Limb (tissue), 2 donors: ENCODE results near the gene TXK.
A peak's percentile ranks its signal among the peaks of the same experiment; 100 is the strongest.

Source experiments
- DNase-seq, 2 donors: peaks; one replicate each; pipeline ENCODE4 v3.0.0-alpha.2; 2016; ENCODE audit errors: extremely low spot score in 2 of 2

The TXK gene

GRCh38 chr4:48021100-48021499, 113.0 kb downstream of the TXK start:
- DNase-seq, result no peak

DNA sequence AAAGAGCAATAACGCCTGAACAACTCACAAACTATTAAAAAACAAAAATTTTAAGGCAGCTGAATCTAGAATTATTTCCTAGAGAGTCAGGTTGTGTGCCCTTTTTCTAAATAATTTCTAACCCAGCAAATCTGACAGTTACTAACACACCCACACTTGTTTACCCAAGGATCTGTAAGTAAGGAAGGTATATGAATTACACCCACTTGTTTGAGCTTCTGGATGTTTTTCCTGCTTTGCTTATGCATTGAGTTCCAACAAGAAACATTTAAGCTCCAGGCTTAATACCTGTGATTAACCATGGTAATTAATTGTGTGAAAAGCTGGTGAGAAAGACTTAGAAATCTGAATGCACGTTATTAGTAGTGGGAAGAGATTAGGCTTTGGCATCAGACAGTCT, 115.9 kb downstream of the TXK start:
- no peak for DNase-seq

DNA sequence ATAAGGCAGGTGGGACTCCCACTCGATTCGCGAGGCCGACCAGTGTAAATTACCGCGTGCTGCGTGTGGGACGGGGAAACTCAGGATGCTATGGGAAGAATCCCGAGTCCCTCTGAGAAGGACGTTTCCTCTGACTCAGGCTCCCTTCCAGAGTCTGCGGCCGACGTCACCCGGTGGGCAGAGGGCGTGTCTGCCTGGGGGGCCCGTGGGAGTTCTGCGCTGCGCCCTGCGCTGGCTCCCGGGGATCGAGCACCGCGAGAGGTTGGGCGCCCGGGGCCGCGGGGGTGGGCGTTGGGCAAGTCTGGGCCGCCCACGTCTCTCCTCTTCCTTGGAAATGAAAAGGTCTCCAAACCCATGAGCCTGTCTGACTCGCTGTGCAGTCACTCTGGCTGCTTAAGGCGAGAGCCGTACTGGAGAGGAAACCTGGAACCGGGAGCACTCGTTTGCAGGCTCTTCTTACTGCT, 116.9 kb downstream of the TXK start:
- peak in 1 of 2 donors; percentile 74 for DNase-seq
